ENCODE data around the gene SNX33. TPM values are rescaled to one million over a fixed set of nuclear protein-coding genes. Genes with fewer than 3 reads are reported as not detected.

Gene SNX33
- total and polyA plus RNA-seq, 2 of the 13 experiments (the other 11 are each of a cell fraction or from before 2014, with no cell fraction given): 11.0 to 11.6 TPM

- H3K9me3 ChIP-seq (ENCODE audit: low read length): no peaks in the 10 kb centered on the region
- ATAC-seq (no peak), FAIRE-seq (no peak), DNase-seq (ENCODE audit: low spot score) (no peak)
- intact Hi-C loops (cut with micrococcal nuclease; ENCODE audit: unreplicated experiment) (no loop called here), in situ Hi-C loops (cut with HindIII; ENCODE audit: extremely low pct_ligation_motif_present, low pct_unique_long_range_greater_than_20kb) (no loop called here)
- 93% methylated on average over 7 of the region's 7 CpGs for WGBS (ENCODE audit: low lambda C conversion rate)
- no peak overlapping the region for H3K9ac ChIP-seq (ENCODE audit: insufficient read depth, low read depth, low read length)
- ChIA-PET CTCF (ENCODE audit: low intra/inter-chr PET ratio, low total read pairs) (no interaction called here), POLR2A (no interaction called here)
- peaks cover 6 to 25% of the 10 kb centered on the region in 2 experiments for H3K36me3 ChIP-seq (replicated peaks in 1 of 2; ENCODE audit: control insufficient read depth in 1 of 2, insufficient read depth in 2 of 2, low read length in 2 of 2)
- H3K4me1 ChIP-seq (ENCODE audit: insufficient read depth, low read length): no peaks in the 10 kb centered on the region
- no peaks in the 10 kb centered on the region; a peak in 1 of 5 replicates for H3K27me3 ChIP-seq (ENCODE audit: control insufficient read depth in 1 of 2, insufficient read depth in 2 of 2, low read length in 2 of 2)
- no TSS peak for BruUV-seq (replicated peaks)
- H3K4me3 ChIP-seq (replicated peaks in 1 of 3; ENCODE audit: insufficient read depth in 1 of 3, low read depth in 2 of 3, low read length in 3 of 3): no peak overlapping the region
- H3K79me2 ChIP-seq (ENCODE audit: insufficient read depth, low read length): no peaks in the 10 kb centered on the region
- no peak overlapping the region for H3K4me2 ChIP-seq (ENCODE audit: low read depth, low read length)
- H2AFZ ChIP-seq (ENCODE audit: low read length): no peak overlapping the region
- TF ChIP-seq ZNF44 (CRISPR knock-in tag; IDR thresholded peaks at IDR 0.05): no peak
- no peaks in the 10 kb centered on the region for H4K20me1 ChIP-seq (ENCODE audit: insufficient read depth, low read length)
- no peak overlapping the region for H3K27ac ChIP-seq (ENCODE audit: extremely low read length, insufficient read depth, low read length)
Observed at GRCh38 chr15:75620841-75621391, 26.8 kb upstream of the SNX33 start.

GRCh38 chr15:75622505-75622904, 25.2 kb upstream of the SNX33 start:
- FAIRE-seq (no peak), DNase-seq (ENCODE audit: low spot score) (no peak), ATAC-seq (no peak)
- Histone ChIP-seq H3K9me3 (ENCODE audit: low read length) (no peaks in the 10 kb centered on the region), H3K36me3 (replicated peaks in 1 of 2; ENCODE audit: control insufficient read depth in 1 of 2, insufficient read depth in 2 of 2, low read length in 2 of 2) (peaks cover 2 to 18% of the 10 kb centered on the region in 2 experiments; a peak in 4 of 5 replicates), H4K20me1 (ENCODE audit: insufficient read depth, low read length) (no peaks in the 10 kb centered on the region), H2AFZ (ENCODE audit: low read length) (no peak overlapping the region), H3K9ac (ENCODE audit: insufficient read depth, low read depth, low read length) (no peak overlapping the region), H3K27ac (ENCODE audit: extremely low read length, insufficient read depth, low read length) (no peak overlapping the region), H3K79me2 (ENCODE audit: insufficient read depth, low read length) (no peaks in the 10 kb centered on the region), H3K27me3 (ENCODE audit: control insufficient read depth in 1 of 2, insufficient read depth in 2 of 2, low read length in 2 of 2) (no peaks in the 10 kb centered on the region; a peak in 1 of 5 replicates), H3K4me3 (replicated peaks in 1 of 3; ENCODE audit: insufficient read depth in 1 of 3, low read depth in 2 of 3, low read length in 3 of 3) (no peak overlapping the region), H3K4me1 (ENCODE audit: insufficient read depth, low read length) (peaks cover 13% of the 10 kb centered on the region), H3K4me2 (ENCODE audit: low read depth, low read length) (no peak overlapping the region)
- BruUV-seq (replicated peaks): no TSS peak
- in situ Hi-C loops (cut with HindIII; ENCODE audit: extremely low pct_ligation_motif_present, low pct_unique_long_range_greater_than_20kb): no loop called here
- ChIA-PET CTCF (ENCODE audit: low intra/inter-chr PET ratio, low total read pairs) (no interaction called here), POLR2A (no interaction called here)
- intact Hi-C loops (cut with micrococcal nuclease; ENCODE audit: unreplicated experiment): no loop called here
- WGBS (ENCODE audit: low lambda C conversion rate): 80% methylated on average over 2 of the region's 2 CpGs
- TF ChIP-seq TEAD3 (CRISPR knock-in tag; optimal IDR thresholded peaks at IDR 0.05; ENCODE audit: borderline replicate concordance) (no peak), E2F2 (CRISPR knock-in tag; IDR thresholded peaks at IDR 0.05; ENCODE audit: borderline replicate concordance) (no peak), SIN3B (IDR thresholded peaks at IDR 0.05; ENCODE audit: low read length) (no peak), JARID2 (CRISPR knock-in tag; IDR thresholded peaks at IDR 0.05; ENCODE audit: insufficient replicate concordance) (no peak), ZBTB26 (CRISPR knock-in tag; IDR thresholded peaks at IDR 0.05; ENCODE audit: borderline replicate concordance) (no peak)
- TF ChIP-seq, protein P1, sequence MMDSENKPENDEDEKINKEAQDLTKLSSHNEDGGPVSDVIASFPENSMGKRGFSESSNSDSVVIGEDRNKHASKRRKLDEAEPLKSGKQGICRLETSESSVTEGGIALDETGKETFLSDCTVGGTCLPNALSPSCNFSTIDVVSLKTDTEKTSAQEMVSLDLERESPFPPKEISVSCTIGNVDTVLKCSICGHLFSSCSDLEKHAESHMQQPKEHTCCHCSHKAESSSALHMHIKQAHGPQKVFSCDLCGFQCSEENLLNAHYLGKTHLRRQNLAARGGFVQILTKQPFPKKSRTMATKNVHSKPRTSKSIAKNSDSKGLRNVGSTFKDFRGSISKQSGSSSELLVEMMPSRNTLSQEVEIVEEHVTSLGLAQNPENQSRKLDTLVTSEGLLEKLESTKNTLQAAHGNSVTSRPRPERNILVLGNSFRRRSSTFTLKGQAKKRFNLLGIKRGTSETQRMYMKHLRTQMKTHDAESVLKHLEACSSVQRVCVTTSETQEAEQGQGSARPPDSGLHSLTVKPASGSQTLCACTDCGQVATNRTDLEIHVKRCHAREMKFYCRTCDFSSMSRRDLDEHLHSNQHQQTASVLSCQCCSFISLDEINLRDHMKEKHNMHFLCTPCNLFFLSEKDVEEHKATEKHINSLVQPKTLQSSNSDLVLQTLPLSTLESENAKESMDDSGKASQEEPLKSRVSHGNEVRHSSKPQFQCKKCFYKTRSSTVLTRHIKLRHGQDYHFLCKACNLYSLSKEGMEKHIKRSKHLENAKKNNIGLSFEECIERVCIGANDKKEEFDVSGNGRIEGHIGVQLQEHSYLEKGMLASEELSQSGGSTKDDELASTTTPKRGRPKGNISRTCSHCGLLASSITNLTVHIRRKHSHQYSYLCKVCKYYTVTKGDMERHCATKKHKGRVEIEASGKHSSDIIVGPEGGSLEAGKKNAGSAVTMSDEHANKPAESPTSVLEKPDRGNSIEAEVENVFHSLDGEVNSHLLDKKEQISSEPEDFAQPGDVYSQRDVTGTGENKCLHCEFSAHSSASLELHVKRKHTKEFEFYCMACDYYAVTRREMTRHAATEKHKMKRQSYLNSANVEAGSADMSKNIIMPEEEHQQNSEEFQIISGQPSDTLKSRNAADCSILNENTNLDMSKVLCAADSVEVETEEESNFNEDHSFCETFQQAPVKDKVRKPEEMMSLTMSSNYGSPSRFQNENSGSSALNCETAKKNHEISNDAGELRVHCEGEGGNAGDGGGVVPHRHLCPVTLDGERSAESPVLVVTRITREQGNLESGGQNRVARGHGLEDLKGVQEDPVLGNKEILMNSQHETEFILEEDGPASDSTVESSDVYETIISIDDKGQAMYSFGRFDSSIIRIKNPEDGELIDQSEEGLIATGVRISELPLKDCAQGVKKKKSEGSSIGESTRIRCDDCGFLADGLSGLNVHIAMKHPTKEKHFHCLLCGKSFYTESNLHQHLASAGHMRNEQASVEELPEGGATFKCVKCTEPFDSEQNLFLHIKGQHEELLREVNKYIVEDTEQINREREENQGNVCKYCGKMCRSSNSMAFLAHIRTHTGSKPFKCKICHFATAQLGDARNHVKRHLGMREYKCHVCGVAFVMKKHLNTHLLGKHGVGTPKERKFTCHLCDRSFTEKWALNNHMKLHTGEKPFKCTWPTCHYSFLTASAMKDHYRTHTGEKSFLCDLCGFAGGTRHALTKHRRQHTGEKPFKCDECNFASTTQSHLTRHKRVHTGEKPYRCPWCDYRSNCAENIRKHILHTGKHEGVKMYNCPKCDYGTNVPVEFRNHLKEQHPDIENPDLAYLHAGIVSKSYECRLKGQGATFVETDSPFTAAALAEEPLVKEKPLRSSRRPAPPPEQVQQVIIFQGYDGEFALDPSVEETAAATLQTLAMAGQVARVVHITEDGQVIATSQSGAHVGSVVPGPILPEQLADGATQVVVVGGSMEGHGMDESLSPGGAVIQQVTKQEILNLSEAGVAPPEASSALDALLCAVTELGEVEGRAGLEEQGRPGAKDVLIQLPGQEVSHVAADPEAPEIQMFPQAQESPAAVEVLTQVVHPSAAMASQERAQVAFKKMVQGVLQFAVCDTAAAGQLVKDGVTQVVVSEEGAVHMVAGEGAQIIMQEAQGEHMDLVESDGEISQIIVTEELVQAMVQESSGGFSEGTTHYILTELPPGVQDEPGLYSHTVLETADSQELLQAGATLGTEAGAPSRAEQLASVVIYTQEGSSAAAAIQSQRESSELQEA (CRISPR knock-in tag; IDR thresholded peaks at IDR 0.05; ENCODE audit: not compliant biosample characterization): no peak
